Subcutaneous abdominal adipose tissue (tissue), 5 donors: ENCODE results near the gene SDCCAG8.
A peak's percentile ranks its signal among the peaks of the same experiment; 100 is the strongest.

Experiments used
- H3K27ac ChIP-seq: one replicate; pipeline ENCODE4 v1.7.0; 2013; ENCODE audit warnings: low read depth, mild to moderate bottlenecking, inconsistent platforms, low read length, moderate library complexity
- H3K27me3 ChIP-seq, 5 donors: one replicate each; pipeline ENCODE4 v1.7.0; 2013; ENCODE audit warnings: low read length in 5 of 5, inconsistent platforms in 1 of 5; ENCODE audit not compliant: control insufficient read depth in 5 of 5, insufficient read depth in 4 of 5
- H3K36me3 ChIP-seq, 5 donors: one replicate each; pipeline ENCODE4 v1.7.0; 2013; ENCODE audit warnings: low read length in 5 of 5; ENCODE audit not compliant: control insufficient read depth in 5 of 5, insufficient read depth in 5 of 5
- H3K4me1 ChIP-seq, 5 donors: one replicate each; pipeline ENCODE4 v1.7.0; 2013; ENCODE audit warnings: low read length in 5 of 5, mild to moderate bottlenecking in 3 of 5, moderate library complexity in 1 of 5; ENCODE audit not compliant: control insufficient read depth in 5 of 5, insufficient read depth in 5 of 5
- H3K4me3 ChIP-seq, 5 donors: one replicate each; pipeline ENCODE4 v1.7.0; 2013; ENCODE audit warnings: low read length in 5 of 5, low read depth in 1 of 5
- H3K9ac ChIP-seq, 5 donors: one replicate each; pipeline ENCODE4 v1.7.0; 2013; ENCODE audit warnings: low read length in 5 of 5, mild to moderate bottlenecking in 4 of 5, moderate library complexity in 3 of 5
- H3K9me3 ChIP-seq, 5 donors: one replicate each; pipeline ENCODE4 v1.7.0; 2013; ENCODE audit warnings: low read length in 5 of 5; ENCODE audit not compliant: control insufficient read depth in 5 of 5
- donor health status: healthy.
- donor health status: healthy.
- donor health status: healthy.
- donor health status: healthy.
- donor health status: healthy.

The SDCCAG8 gene

GRCh38 chr1:243490748-243491686 lies 235.2 kb downstream of the SDCCAG8 start:
- H3K4me3 ChIP-seq: no peak overlapping the region
- no peak overlapping the region for H3K9ac ChIP-seq
- H3K27ac ChIP-seq: no peak overlapping the region
- peaks cover 0 to 7% (median 0%) of the 10 kb centered on the region in 5 donors for H3K4me1 ChIP-seq
- no peaks in the 10 kb centered on the region for H3K27me3 ChIP-seq
- no peaks in the 10 kb centered on the region for H3K9me3 ChIP-seq
- peaks cover 0 to 25% (median 22%) of the 10 kb centered on the region in 5 donors for H3K36me3 ChIP-seq

- Histone ChIP-seq H3K9ac (no peak overlapping the region), H3K4me1 (peaks cover 0 to 7% (median 0%) of the 10 kb centered on the region in 5 donors), H3K27ac (no peak overlapping the region), H3K9me3 (no peaks in the 10 kb centered on the region), H3K36me3 (peaks cover 0 to 39% (median 26%) of the 10 kb centered on the region in 5 donors), H3K4me3 (no peak overlapping the region), H3K27me3 (no peaks in the 10 kb centered on the region)
Observed at GRCh38 chr1:243493156-243494129, 237.6 kb downstream of the SDCCAG8 start.

- peaks cover 0 to 37% (median 15%) of the 10 kb centered on the region in 5 donors for H3K36me3 ChIP-seq
- no peak overlapping the region for H3K9ac ChIP-seq
- H3K27me3 ChIP-seq: no peaks in the 10 kb centered on the region
- no peaks in the 10 kb centered on the region for H3K9me3 ChIP-seq
- H3K4me1 ChIP-seq: peaks cover 0 to 7% (median 0%) of the 10 kb centered on the region in 5 donors
- H3K27ac ChIP-seq: no peak overlapping the region
- no peak overlapping the region for H3K4me3 ChIP-seq
Observed at GRCh38 chr1:243494741-243495431, 239.0 kb downstream of the SDCCAG8 start.

GRCh38 chr1:243495442-243496186 lies 239.8 kb downstream of the SDCCAG8 start:
- H3K4me3 ChIP-seq: no peak overlapping the region

GRCh38 chr1:243496187-243496646 lies 240.4 kb downstream of the SDCCAG8 start:
- Histone ChIP-seq H3K9me3 (no peaks in the 10 kb centered on the region), H3K27me3 (no peaks in the 10 kb centered on the region), H3K9ac (no peak overlapping the region), H3K36me3 (peaks cover 0 to 30% (median 12%) of the 10 kb centered on the region in 5 donors), H3K27ac (no peak overlapping the region), H3K4me3 (peak overlapping the region in 1 of 5 donors; percentile 4), H3K4me1 (peaks cover 0 to 7% (median 0%) of the 10 kb centered on the region in 5 donors)

More at GRCh38 chr1:243495442-243496186, 239.8 kb downstream of the SDCCAG8 start:
- peaks cover 0 to 34% (median 12%) of the 10 kb centered on the region in 5 donors for H3K36me3 ChIP-seq
- no peak overlapping the region for H3K27ac ChIP-seq
- no peaks in the 10 kb centered on the region for H3K27me3 ChIP-seq
- H3K9ac ChIP-seq: no peak overlapping the region
- peaks cover 0 to 7% (median 0%) of the 10 kb centered on the region in 5 donors for H3K4me1 ChIP-seq
- no peaks in the 10 kb centered on the region for H3K9me3 ChIP-seq

- H3K27ac ChIP-seq: no peak overlapping the region
- H3K27me3 ChIP-seq: no peaks in the 10 kb centered on the region
- H3K4me3 ChIP-seq: no peak overlapping the region
- no peak overlapping the region for H3K9ac ChIP-seq
- H3K36me3 ChIP-seq: peaks cover 0 to 30% (median 13%) of the 10 kb centered on the region in 5 donors
- H3K9me3 ChIP-seq: no peaks in the 10 kb centered on the region
- H3K4me1 ChIP-seq: peaks cover 0 to 7% (median 0%) of the 10 kb centered on the region in 5 donors
Observed at GRCh38 chr1:243496806-243497205, 241.0 kb downstream of the SDCCAG8 start.

- Histone ChIP-seq H3K36me3 (peaks cover 0 to 30% (median 17%) of the 10 kb centered on the region in 5 donors), H3K4me1 (peaks cover 0 to 7% (median 0%) of the 10 kb centered on the region in 5 donors), H3K9ac (no peak overlapping the region), H3K27ac (no peak overlapping the region), H3K27me3 (no peaks in the 10 kb centered on the region), H3K4me3 (no peak overlapping the region), H3K9me3 (no peaks in the 10 kb centered on the region)
Observed at GRCh38 chr1:243497939-243498681, 242.3 kb downstream of the SDCCAG8 start.

- H3K36me3 ChIP-seq: peaks cover 0 to 30% (median 17%) of the 10 kb centered on the region in 5 donors
- no peak overlapping the region for H3K9ac ChIP-seq
- no peaks in the 10 kb centered on the region for H3K9me3 ChIP-seq
Observed at GRCh38 chr1:243499248-243499647, 243.4 kb downstream of the SDCCAG8 start.

More at GRCh38 chr1:243499248-243499647, 243.4 kb downstream of the SDCCAG8 start:
- H3K27me3 ChIP-seq: no peaks in the 10 kb centered on the region
- no peak overlapping the region for H3K4me3 ChIP-seq
- no peak overlapping the region for H3K27ac ChIP-seq
- H3K4me1 ChIP-seq: peaks cover 0 to 7% (median 0%) of the 10 kb centered on the region in 5 donors
